ENCODE results near the gene SLC7A9. TPM values are rescaled to one million over a fixed set of nuclear protein-coding genes. Genes with fewer than 3 reads are reported as not detected.

SLC7A9 gene
- total RNA-seq, result 0.28 TPM in 1 of 2 replicates, not detected in the other

GRCh38 chr19:32869369-32869965 is at the start of gene SLC7A9:
SLC7A9 (minus strand) TSS chr19:32869767; CDS start chr19:32868534, 1,233 bp downstream.

Other genes with a start within 250 kb of the SLC7A9 start
- gene ANKRD27, start 194.6 kb downstream of the SLC7A9 start, total RNA-seq, result 39.3 and 55.1 TPM in 2 replicates
- 0.57 and 1.0 TPM in 2 replicates for gene RGS9BP, start 193.9 kb downstream of the SLC7A9 start, total RNA-seq
- 10.6 and 25.8 TPM in 2 replicates for gene NUDT19, start 177.9 kb downstream of the SLC7A9 start, total RNA-seq
- under 0.01 and 1.00 TPM in 2 replicates for gene TDRD12, start 150.0 kb downstream of the SLC7A9 start, total RNA-seq
- 6.8 and 14.2 TPM in 2 replicates for gene CEP89, start 102.2 kb upstream of the SLC7A9 start, total RNA-seq
- 1.00 and 1.0 TPM in 2 replicates for gene FAAP24, start 102.5 kb upstream of the SLC7A9 start, total RNA-seq
- 11.6 and 17.1 TPM in 2 replicates for gene RHPN2, start 195.1 kb upstream of the SLC7A9 start, total RNA-seq
- gene GPATCH1, start 211.4 kb upstream of the SLC7A9 start, total RNA-seq, result 6.5 and 9.4 TPM in 2 replicates

All from nasal cavity respiratory epithelium epithelial cell of viscerocranial mucosa (primary cell).